ENCODE results near the gene SLC25A17.

The SLC25A17 gene

DNA sequence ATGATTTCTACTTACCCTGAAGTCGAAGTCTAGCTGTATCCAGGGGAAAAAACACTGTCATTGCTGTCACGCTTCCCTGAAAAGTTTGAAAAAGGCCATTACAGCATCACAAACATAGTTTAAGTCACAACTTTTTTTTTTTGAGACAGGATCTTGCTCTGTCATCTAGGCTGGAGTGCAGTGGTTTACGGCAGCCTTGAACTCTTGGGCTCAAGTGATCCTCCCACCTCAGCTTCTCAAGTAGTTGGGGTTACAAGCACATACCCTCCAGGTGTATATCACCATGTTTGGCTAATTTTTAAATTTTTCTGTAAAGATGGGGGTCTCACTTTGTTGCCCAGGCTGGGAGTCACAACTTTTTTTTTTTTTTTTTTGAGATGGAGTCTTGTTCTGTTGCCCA is 20.1 kb downstream of the SLC25A17 start:
- WGBS (ENCODE audit: extremely low coverage, insufficient coverage, insufficient read length) = no CpG with 5 or more reads among the region's 3 CpGs
- no peak overlapping the region for H3K9ac ChIP-seq (ENCODE audit: low read length)
- no peak for DNase-seq

DNA sequence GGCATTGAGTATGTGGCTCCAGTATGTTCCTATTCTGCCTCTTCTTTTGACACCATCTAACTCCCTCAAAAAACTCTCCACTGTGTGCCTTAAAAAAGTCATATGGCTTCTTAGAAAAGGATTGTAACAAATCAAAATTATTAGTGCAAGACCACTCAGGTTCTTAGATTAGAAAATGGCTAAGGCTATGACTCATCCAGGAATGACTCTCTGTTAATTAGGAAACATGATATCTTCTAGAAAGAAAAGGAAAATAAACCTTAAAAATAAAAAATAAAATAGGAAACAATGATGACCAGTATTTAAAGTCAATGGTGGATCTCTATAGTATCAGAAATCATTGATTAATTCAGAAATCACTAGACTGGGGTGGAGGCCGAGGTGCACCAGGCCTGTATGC is 21.7 kb downstream of the SLC25A17 start:
- no peak overlapping the region for H3K4me2 ChIP-seq (ENCODE audit: low read length)
- no peaks in the 10 kb centered on the region for H3K79me1 ChIP-seq (ENCODE audit: low read length)
- H3K18ac ChIP-seq (ENCODE audit: low read length) = no peak overlapping the region
- no peak overlapping the region for H4K91ac ChIP-seq (ENCODE audit: low read depth, low read length)
- no peaks in the 10 kb centered on the region for H3K9me3 ChIP-seq (ENCODE audit: insufficient read depth, low read depth, low read length)
- H3K79me2 ChIP-seq (ENCODE audit: control insufficient read depth, insufficient read depth, low read length, poor library complexity) = no peaks in the 10 kb centered on the region
- no peak overlapping the region for H2BK12ac ChIP-seq (ENCODE audit: low read length)
- no peak overlapping the region for H3K27ac ChIP-seq (ENCODE audit: low read depth, low read length)
- H2AFZ ChIP-seq (ENCODE audit: insufficient read depth, low read length, poor library complexity) = no peak overlapping the region
- no peak overlapping the region for H2BK5ac ChIP-seq (ENCODE audit: low read depth, low read length, poor library complexity)
- no peaks in the 10 kb centered on the region for H3K4me1 ChIP-seq (ENCODE audit: control insufficient read depth in 1 of 2, insufficient read depth in 2 of 2, low read length in 2 of 2)
- H3K23ac ChIP-seq (ENCODE audit: low read length) = no peak overlapping the region
- H3K36me3 ChIP-seq (ENCODE audit: control insufficient read depth in 1 of 2, insufficient read depth in 2 of 2, low read length in 2 of 2) = peaks cover 7 to 14% of the 10 kb centered on the region in 2 experiments
- DNase-seq = no peak
- no peaks in the 10 kb centered on the region for H3K27me3 ChIP-seq (ENCODE audit: insufficient read depth, low read length)
- H4K12ac ChIP-seq (ENCODE audit: low read depth, low read length) = no peak overlapping the region
- no CpG with 5 or more reads among the region's 1 CpG for WGBS (ENCODE audit: extremely low coverage, insufficient coverage, insufficient read length)
- H3K9ac ChIP-seq (ENCODE audit: low read length) = no peak overlapping the region
- H3K4ac ChIP-seq (ENCODE audit: low read depth, low read length) = no peak overlapping the region
- H3K4me3 ChIP-seq (ENCODE audit: low read depth, low read length) = no peak overlapping the region
- no peak overlapping the region for H2BK120ac ChIP-seq (ENCODE audit: insufficient read depth, low read length, poor library complexity)
- no peak overlapping the region for H3K14ac ChIP-seq (ENCODE audit: low read length)
- H4K8ac ChIP-seq (ENCODE audit: low read depth, low read length) = no peak overlapping the region
- no peak overlapping the region for H2AK5ac ChIP-seq (ENCODE audit: low read length)

More for the DNA sequence above, 20.1 kb downstream of the SLC25A17 start:
- H3K79me1 ChIP-seq (ENCODE audit: low read length) = no peaks in the 10 kb centered on the region
- no peaks in the 10 kb centered on the region for H3K9me3 ChIP-seq (ENCODE audit: insufficient read depth, low read depth, low read length)
- no peak overlapping the region for H3K14ac ChIP-seq (ENCODE audit: low read length)
- H3K18ac ChIP-seq (ENCODE audit: low read length) = no peak overlapping the region
- H3K36me3 ChIP-seq (ENCODE audit: control insufficient read depth in 1 of 2, insufficient read depth in 2 of 2, low read length in 2 of 2) = peaks cover 8 to 10% of the 10 kb centered on the region in 2 experiments
- no peak overlapping the region for H2AFZ ChIP-seq (ENCODE audit: insufficient read depth, low read length, poor library complexity)
- no peak overlapping the region for H4K8ac ChIP-seq (ENCODE audit: low read depth, low read length)
- no peak overlapping the region for H3K4me2 ChIP-seq (ENCODE audit: low read length)
- H3K27me3 ChIP-seq (ENCODE audit: insufficient read depth, low read length) = no peaks in the 10 kb centered on the region
- no peak overlapping the region for H3K4ac ChIP-seq (ENCODE audit: low read depth, low read length)
- H3K4me1 ChIP-seq (ENCODE audit: control insufficient read depth in 1 of 2, insufficient read depth in 2 of 2, low read length in 2 of 2) = no peaks in the 10 kb centered on the region
- H2BK12ac ChIP-seq (ENCODE audit: low read length) = no peak overlapping the region
- no peak overlapping the region for H4K12ac ChIP-seq (ENCODE audit: low read depth, low read length)
- H3K23ac ChIP-seq (ENCODE audit: low read length) = no peak overlapping the region
- H4K91ac ChIP-seq (ENCODE audit: low read depth, low read length) = no peak overlapping the region
- H3K27ac ChIP-seq (ENCODE audit: low read depth, low read length) = no peak overlapping the region
- H2BK5ac ChIP-seq (ENCODE audit: low read depth, low read length, poor library complexity) = no peak overlapping the region
- no peaks in the 10 kb centered on the region for H3K79me2 ChIP-seq (ENCODE audit: control insufficient read depth, insufficient read depth, low read length, poor library complexity)
- no peak overlapping the region for H3K4me3 ChIP-seq (ENCODE audit: low read depth, low read length)
- no peak overlapping the region for H2BK120ac ChIP-seq (ENCODE audit: insufficient read depth, low read length, poor library complexity)
- H2AK5ac ChIP-seq (ENCODE audit: low read length) = no peak overlapping the region

DNA sequence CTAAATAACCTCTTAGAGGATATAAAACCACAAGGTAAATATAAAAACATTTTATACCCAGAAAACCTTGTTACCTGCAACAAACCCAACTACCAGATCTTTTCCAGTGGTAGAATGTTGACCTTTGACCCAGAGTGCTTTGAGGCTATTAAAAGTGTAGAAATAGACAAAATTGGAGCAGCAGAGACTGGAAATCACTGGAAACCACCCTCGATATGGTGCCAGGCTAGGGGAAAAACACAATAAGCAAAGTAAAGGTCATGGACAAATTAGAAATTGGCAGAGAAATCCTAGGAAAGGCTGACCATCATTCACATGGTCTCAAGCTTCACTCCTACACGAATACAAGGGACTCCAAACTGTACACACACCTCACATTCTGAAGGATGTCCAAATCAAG is 26.7 kb downstream of the SLC25A17 start:
- no peak overlapping the region for H2BK120ac ChIP-seq (ENCODE audit: insufficient read depth, low read length, poor library complexity)
- no peaks in the 10 kb centered on the region for H3K79me2 ChIP-seq (ENCODE audit: control insufficient read depth, insufficient read depth, low read length, poor library complexity)
- WGBS (ENCODE audit: extremely low coverage, insufficient coverage, insufficient read length) = no CpG with 5 or more reads among the region's 2 CpGs
- no peak overlapping the region for H3K14ac ChIP-seq (ENCODE audit: low read length)
- no peak overlapping the region for H3K18ac ChIP-seq (ENCODE audit: low read length)
- H3K23ac ChIP-seq (ENCODE audit: low read length) = no peak overlapping the region
- H4K12ac ChIP-seq (ENCODE audit: low read depth, low read length) = no peak overlapping the region
- DNase-seq = no peak
- H3K4me1 ChIP-seq (ENCODE audit: control insufficient read depth in 1 of 2, insufficient read depth in 2 of 2, low read length in 2 of 2) = peaks cover 5% of the 10 kb centered on the region in 2 experiments
- peaks cover 16 to 21% of the 10 kb centered on the region in 2 experiments for H3K36me3 ChIP-seq (ENCODE audit: control insufficient read depth in 1 of 2, insufficient read depth in 2 of 2, low read length in 2 of 2)
- no peak overlapping the region for H3K4me2 ChIP-seq (ENCODE audit: low read length)
- H4K8ac ChIP-seq (ENCODE audit: low read depth, low read length) = no peak overlapping the region
- H3K27me3 ChIP-seq (ENCODE audit: insufficient read depth, low read length) = no peaks in the 10 kb centered on the region
- H2BK12ac ChIP-seq (ENCODE audit: low read length) = no peak overlapping the region
- H3K4ac ChIP-seq (ENCODE audit: low read depth, low read length) = no peak overlapping the region
- no peak overlapping the region for H3K9ac ChIP-seq (ENCODE audit: low read length)
- no peak overlapping the region for H3K4me3 ChIP-seq (ENCODE audit: low read depth, low read length)
- no peak overlapping the region for H3K27ac ChIP-seq (ENCODE audit: low read depth, low read length)
- H2BK5ac ChIP-seq (ENCODE audit: low read depth, low read length, poor library complexity) = no peak overlapping the region
- no peaks in the 10 kb centered on the region for H3K9me3 ChIP-seq (ENCODE audit: insufficient read depth, low read depth, low read length)
- no peaks in the 10 kb centered on the region for H3K79me1 ChIP-seq (ENCODE audit: low read length)
- H2AK5ac ChIP-seq (ENCODE audit: low read length) = no peak overlapping the region
- H4K91ac ChIP-seq (ENCODE audit: low read depth, low read length) = no peak overlapping the region
- no peak overlapping the region for H2AFZ ChIP-seq (ENCODE audit: insufficient read depth, low read length, poor library complexity)

DNA sequence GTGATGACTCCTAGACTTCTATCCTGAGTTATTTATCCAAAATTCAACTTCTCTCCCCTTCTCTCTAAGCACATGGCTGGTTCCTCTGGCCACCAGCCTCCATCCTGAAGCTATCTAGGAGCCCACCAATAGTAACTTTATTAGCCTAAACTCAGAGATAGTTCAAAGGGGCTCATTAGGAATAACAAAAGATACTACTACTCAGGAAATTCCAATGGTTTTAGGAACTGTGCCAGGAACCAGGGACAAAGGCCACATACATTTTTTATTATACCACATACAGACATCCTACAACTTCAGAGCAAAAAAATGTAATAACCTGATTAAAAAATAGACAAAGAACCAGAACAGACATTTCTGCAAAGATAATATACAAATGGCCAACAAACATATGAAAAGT is 27.9 kb downstream of the SLC25A17 start:
- H3K36me3 ChIP-seq (ENCODE audit: control insufficient read depth in 1 of 2, insufficient read depth in 2 of 2, low read length in 2 of 2) = peaks cover 16 to 25% of the 10 kb centered on the region in 2 experiments

More for the DNA sequence above, 27.9 kb downstream of the SLC25A17 start:
- no peak overlapping the region for H3K27ac ChIP-seq (ENCODE audit: low read depth, low read length)
- H3K4me1 ChIP-seq (ENCODE audit: control insufficient read depth in 1 of 2, insufficient read depth in 2 of 2, low read length in 2 of 2) = peaks cover 5% of the 10 kb centered on the region in 2 experiments
- H4K12ac ChIP-seq (ENCODE audit: low read depth, low read length) = no peak overlapping the region
- H3K4ac ChIP-seq (ENCODE audit: low read depth, low read length) = no peak overlapping the region
- H3K9ac ChIP-seq (ENCODE audit: low read length) = no peak overlapping the region
- H2AK5ac ChIP-seq (ENCODE audit: low read length) = no peak overlapping the region
- H3K27me3 ChIP-seq (ENCODE audit: insufficient read depth, low read length) = no peaks in the 10 kb centered on the region
- no peak overlapping the region for H3K18ac ChIP-seq (ENCODE audit: low read length)
- H4K8ac ChIP-seq (ENCODE audit: low read depth, low read length) = no peak overlapping the region
- no peak for DNase-seq
- no peaks in the 10 kb centered on the region for H3K9me3 ChIP-seq (ENCODE audit: insufficient read depth, low read depth, low read length)
- no peak overlapping the region for H2AFZ ChIP-seq (ENCODE audit: insufficient read depth, low read length, poor library complexity)
- H3K79me1 ChIP-seq (ENCODE audit: low read length) = no peaks in the 10 kb centered on the region
- no peak overlapping the region for H2BK120ac ChIP-seq (ENCODE audit: insufficient read depth, low read length, poor library complexity)
- H2BK12ac ChIP-seq (ENCODE audit: low read length) = no peak overlapping the region
- H4K91ac ChIP-seq (ENCODE audit: low read depth, low read length) = no peak overlapping the region
- H3K79me2 ChIP-seq (ENCODE audit: control insufficient read depth, insufficient read depth, low read length, poor library complexity) = no peaks in the 10 kb centered on the region
- H3K14ac ChIP-seq (ENCODE audit: low read length) = no peak overlapping the region
- no peak overlapping the region for H3K23ac ChIP-seq (ENCODE audit: low read length)
- H2BK5ac ChIP-seq (ENCODE audit: low read depth, low read length, poor library complexity) = no peak overlapping the region
- H3K4me3 ChIP-seq (ENCODE audit: low read depth, low read length) = no peak overlapping the region
- no peak overlapping the region for H3K4me2 ChIP-seq (ENCODE audit: low read length)
